H1 (cell line): Measurements from ENCODE around the gene ME1. TPM values are rescaled to one million over a fixed set of nuclear protein-coding genes. Genes with fewer than 3 reads are reported as not detected.

Experiments
- CTCF ChIA-PET: fragments of 300-600 bp; sonication (Branson Sonifier 250); formaldehyde crosslinking; loops from one replicate; lab custom pipeline; 2021; ENCODE audit not compliant: partially characterized antibody; lab: Charles Lee
- POLR2A ChIA-PET: fragments of 300-600 bp; sonication (Branson Sonifier 250); formaldehyde crosslinking; loops from one replicate; lab custom pipeline; 2021; ENCODE audit warnings: inconsistent platforms; ENCODE audit not compliant: partially characterized antibody; lab: Charles Lee
- DNase-seq, 2 experiments: peaks; one replicate each; pipeline versions ENCODE4 v3.0.0 to v3.0.0-alpha.2; 2010 to 2022; ENCODE audit warnings: low spot score in 2 of 2, low read depth in 1 of 2, mixed read lengths in 1 of 2
- FAIRE-seq: peaks from 2 replicates; lab custom pipeline; 2011; peaks lifted over from hg19 to GRCh38; lab: Jason Lieb, UNC
- H2AFZ ChIP-seq: 2 replicates; pipeline ENCODE4 v1.8.1; 2012; ENCODE audit warnings: low read length, inconsistent platforms
- H2AK5ac ChIP-seq: 2 replicates; pipeline ENCODE4 v1.6.1; 2013; ENCODE audit warnings: low read depth, low read length
- H2BK120ac ChIP-seq: replicated peaks from 2 replicates; pipeline ENCODE3; 2013; ENCODE audit warnings: low read depth, low read length, inconsistent platforms
- H2BK12ac ChIP-seq: 2 replicates; pipeline ENCODE4 v1.6.1; 2013; ENCODE audit warnings: low read depth, low read length
- H2BK15ac ChIP-seq: 2 replicates; pipeline ENCODE4 v1.6.1; 2013; ENCODE audit warnings: low read length
- H2BK20ac ChIP-seq: 2 replicates; pipeline ENCODE4 v1.6.1; 2013; ENCODE audit warnings: low read length
- H2BK5ac ChIP-seq: 2 replicates; pipeline ENCODE4 v1.6.1; 2013; ENCODE audit warnings: low read depth, low read length
- H3K14ac ChIP-seq: 2 replicates; pipeline ENCODE4 v1.6.1; 2013; ENCODE audit warnings: inconsistent platforms; ENCODE audit not compliant: insufficient read length
- H3K18ac ChIP-seq: 2 replicates; pipeline ENCODE4 v1.6.1; 2013; ENCODE audit warnings: low read length; ENCODE audit errors: extremely low read depth
- H3K23ac ChIP-seq: 2 replicates; pipeline ENCODE4 v1.6.1; 2013; ENCODE audit warnings: inconsistent platforms; ENCODE audit not compliant: insufficient read length
- H3K23me2 ChIP-seq: 2 replicates; pipeline ENCODE4 v1.6.1; 2013; ENCODE audit warnings: low read depth, low read length
- H3K27ac ChIP-seq: 2 replicates; pipeline ENCODE4 v1.6.1; 2011; ENCODE audit warnings: low read depth, low read length, inconsistent platforms
- H3K27me3 ChIP-seq, 4 experiments: replicated peaks in 1 of 4; 1 replicate in 1 of 4; 2 replicates in 3 of 4; pipeline versions ENCODE4 v1.6.1 to v1.8.1; 2011 to 2013; ENCODE audit warnings: low read length in 3 of 4, mild to moderate bottlenecking in 3 of 4, inconsistent platforms in 2 of 4, mixed read lengths in 2 of 4, moderate library complexity in 1 of 4; ENCODE audit not compliant: control insufficient read depth in 3 of 4, insufficient read depth in 3 of 4; ENCODE audit errors: extremely low read depth in 1 of 4
- H3K36me3 ChIP-seq, 4 experiments: 2 replicates each; pipeline versions ENCODE4 v1.6.1 to v1.8.1; 2011 to 2013; ENCODE audit warnings: mild to moderate bottlenecking in 4 of 4, low read length in 3 of 4, moderate library complexity in 2 of 4, control low read depth in 1 of 4, inconsistent platforms in 1 of 4; ENCODE audit not compliant: insufficient read depth in 4 of 4, control insufficient read depth in 2 of 4
- H3K4ac ChIP-seq: replicated peaks from 2 replicates; pipeline ENCODE3; 2013; ENCODE audit warnings: low read length, low read depth, mixed read lengths, inconsistent platforms; ENCODE audit not compliant: insufficient read length
- H3K4me1 ChIP-seq, 4 experiments: replicated peaks in 1 of 4; 1 replicate in 1 of 4; 2 replicates in 3 of 4; pipeline versions ENCODE4 v1.6.1 to v1.8.1; 2011 to 2013; ENCODE audit warnings: low read length in 3 of 4, inconsistent platforms in 2 of 4, mixed read lengths in 1 of 4; ENCODE audit not compliant: insufficient read depth in 4 of 4, control insufficient read depth in 3 of 4
- H3K4me2 ChIP-seq, 2 experiments: 2 replicates each; pipeline versions ENCODE4 v1.6.1 to v1.8.1; 2011 to 2013; ENCODE audit warnings: low read depth in 2 of 2, low read length in 2 of 2, control low read depth in 1 of 2, inconsistent platforms in 1 of 2, mild to moderate bottlenecking in 1 of 2; ENCODE audit not compliant: insufficient read depth in 1 of 2
- H3K4me3 ChIP-seq, 4 experiments: fragments of 200-600, 300-600 bp in 1 of 4; sonication (generic), shearing (Covaris generic), sonication (Bioruptor Twin) in 1 of 4; 2 replicates each; pipeline versions ENCODE4 v1.5.1 to v1.8.1; 2011 to 2016; ENCODE audit warnings: low read length in 4 of 4, low read depth in 3 of 4, control low read depth in 2 of 4, inconsistent platforms in 2 of 4, mild to moderate bottlenecking in 2 of 4, mixed read lengths in 1 of 4, moderate library complexity in 1 of 4; ENCODE audit not compliant: insufficient read depth in 2 of 4; ENCODE audit errors: extremely low read depth in 1 of 4
- H3K56ac ChIP-seq: replicated peaks from 2 replicates; pipeline ENCODE3; 2013; ENCODE audit warnings: low read depth, mild to moderate bottlenecking, mixed read lengths, low read length, inconsistent platforms; ENCODE audit not compliant: insufficient read length
- H3K79me1 ChIP-seq: 2 replicates; pipeline ENCODE4 v1.6.1; 2013; ENCODE audit warnings: low read depth, low read length, control low read depth
- H3K79me2 ChIP-seq, 2 experiments: 2 replicates each; pipeline versions ENCODE4 v1.6.1 to v1.8.1; 2012 to 2013; ENCODE audit warnings: low read length in 2 of 2, mild to moderate bottlenecking in 2 of 2, inconsistent platforms in 1 of 2; ENCODE audit not compliant: insufficient read depth in 2 of 2, control insufficient read depth in 1 of 2
- H3K9ac ChIP-seq, 4 experiments: replicated peaks in 1 of 4; 1 replicate in 1 of 4; 2 replicates in 3 of 4; pipeline versions ENCODE4 v1.6.1 to v1.8.1; 2011 to 2013; ENCODE audit warnings: low read depth in 3 of 4, low read length in 3 of 4, control low read depth in 2 of 4, mild to moderate bottlenecking in 2 of 4, moderate library complexity in 2 of 4, inconsistent platforms in 1 of 4; ENCODE audit errors: extremely low read depth in 1 of 4
- H3K9me3 ChIP-seq, 2 experiments: 2 replicates each; pipeline versions ENCODE4 v1.6.1 to v1.8.1; 2012 to 2013; ENCODE audit warnings: mild to moderate bottlenecking in 2 of 2, moderate library complexity in 2 of 2, control low read depth in 1 of 2, inconsistent platforms in 1 of 2, low read depth in 1 of 2, low read length in 1 of 2, mixed read lengths in 1 of 2; ENCODE audit not compliant: insufficient read depth in 2 of 2
- H4K20me1 ChIP-seq, 2 experiments: replicated peaks in 1 of 2; 2 replicates each; pipeline versions ENCODE3 to v1.8.1; 2011 to 2013; ENCODE audit warnings: inconsistent platforms in 2 of 2, low read length in 2 of 2, mild to moderate bottlenecking in 1 of 2; ENCODE audit not compliant: insufficient read depth in 2 of 2, control insufficient read depth in 1 of 2
- H4K5ac ChIP-seq: 2 replicates; pipeline ENCODE4 v1.6.1; 2013; ENCODE audit warnings: low read length, low read depth, mixed read lengths, inconsistent platforms; ENCODE audit not compliant: insufficient read length
- H4K8ac ChIP-seq: 2 replicates; pipeline ENCODE4 v1.8.0; 2013; ENCODE audit warnings: mild to moderate bottlenecking, moderate library complexity, low read length, inconsistent platforms; ENCODE audit not compliant: insufficient read depth; ENCODE audit errors: extremely low read depth
- H4K91ac ChIP-seq: replicated peaks from 2 replicates; pipeline ENCODE3; 2013; ENCODE audit warnings: low read length, mixed read lengths, inconsistent platforms; ENCODE audit not compliant: insufficient read length
- CBX8 ChIP-seq: fragments of 300-800, 300-1000 bp; sonication (generic); IDR thresholded peaks from 2 replicates; pipeline ENCODE4 v1.7.1; 2016; ENCODE audit warnings: low read depth, low read length, borderline replicate concordance
- GTF2F1 ChIP-seq: IDR thresholded peaks from 2 replicates; pipeline ENCODE4 v1.6.1; 2012; ENCODE audit warnings: low read depth, low read length, improper control_type of control experiment, borderline replicate concordance
- NANOG ChIP-seq: IDR thresholded peaks from 2 replicates; pipeline ENCODE4 v1.6.1; 2011; ENCODE audit warnings: low read length, low read depth, mild to moderate bottlenecking, inconsistent platforms; ENCODE audit not compliant: insufficient read depth, poor library complexity, severe bottlenecking
- RFX5 ChIP-seq: IDR thresholded peaks from 2 replicates; pipeline ENCODE4 v1.6.1; 2011; ENCODE audit warnings: low read depth, low read length, improper control_type of control experiment, borderline replicate concordance
- SRF ChIP-seq: IDR thresholded peaks from 2 replicates; pipeline ENCODE4 v1.6.1; 2011; ENCODE audit warnings: mild to moderate bottlenecking, low read depth, low read length, moderate library complexity
- YY1 ChIP-seq: IDR thresholded peaks from 2 replicates; pipeline ENCODE4 v1.6.1; 2011; ENCODE audit warnings: low read depth, mild to moderate bottlenecking, low read length
- WGBS, 2 experiments: shearing (Covaris generic) in 1 of 2; methylation state at CpG; one replicate each; pipeline versions ENCODE4 v1.1.6 to v1.1.7; 2013 to 2015; ENCODE audit warnings: low lambda C conversion rate in 2 of 2, mixed read lengths in 2 of 2, inconsistent platforms in 1 of 2, low coverage in 1 of 2, missing lambda C conversion rate in 1 of 2; ENCODE audit not compliant: insufficient replicate concordance in 2 of 2, insufficient coverage in 1 of 2, insufficient read length in 1 of 2; ENCODE audit errors: extremely low coverage in 1 of 2, missing lambda C conversion rate in 1 of 2; 5-methylcytosine and 5-hydroxymethylcytosine counted together
- polyA plus RNA-seq, 7 experiments: library from polyadenylated mRNA; depleted of rRNA in 3 of 7; stranded (reverse) in 5 of 7; unstranded in 2 of 7; fragments of >200 nt in 5 of 7; fragments of 200-250 nt in 2 of 7; gene quantifications; 1 replicate in 5 of 7; 2 replicates in 1 of 7; 4 replicates in 1 of 7; pipeline versions ENCODE4 v1.2.1 to v1.2.3, GENCODE V29; 2011 to 2013; ENCODE audit warnings: missing spikeins in 2 of 7, mixed read lengths in 2 of 7
- total RNA-seq: library from RNA; stranded (reverse); fragmentation: NEBNext Ultra II Directional; extraction: Animal tissue kit (Norgen Biotek cat#: 25700); gene quantifications from 2 replicates; pipeline ENCODE4 v1.2.1, GENCODE V29; 2021

The ME1 gene
- total and polyA plus RNA-seq, 2 of the 8 experiments (the other 6 are each of a cell fraction or from before 2014, with no cell fraction given): 1.3 to 3.9 TPM

GRCh38 chr6:83461438-83461837 lies 30.6 kb upstream of the ME1 start:
- FAIRE-seq: no peak
- H3K9me3 ChIP-seq: 0 out of 4 replicates have a peak, but pooled peaks cover 0 to 3% of the 10 kb centered on the region in 2 experiments
- POLR2A ChIA-PET: interaction anchor here (0.8 kb wide), 1 partner anchor 11 kb away, joined by 3 read pairs; no protein-coding TSS in a partner anchor
- no peak for TF ChIP-seq SRF
- TF ChIP-seq YY1: no peak
- TF ChIP-seq RFX5: no peak
- no peak for TF ChIP-seq NANOG
- TF ChIP-seq GTF2F1: no peak
- TF ChIP-seq CBX8: no peak

More at GRCh38 chr6:83461438-83461837, 30.6 kb upstream of the ME1 start:
- Histone ChIP-seq H3K23ac (no peak overlapping the region), H3K27ac (no peak overlapping the region), H3K4ac (no peak overlapping the region), H4K91ac (no peak overlapping the region), H3K36me3 (no peaks in the 10 kb centered on the region), H3K79me1 (no peaks in the 10 kb centered on the region; the same call in 1 of the 2 replicates), H2BK15ac (no peak overlapping the region), H3K56ac (no peak overlapping the region), H2AK5ac (no peak overlapping the region), H3K27me3 (peaks cover 0 to 8% (median 3%) of the 10 kb centered on the region in 4 experiments; a peak in 5 of 7 replicates), H4K5ac (no peak overlapping the region), H3K23me2 (no peaks in the 10 kb centered on the region), H2BK12ac (no peak overlapping the region), H3K4me2 (no peak overlapping the region), H3K9ac (no peak overlapping the region), H2AFZ (no peak overlapping the region), H3K4me1 (no peaks in the 10 kb centered on the region; a peak in 1 of 7 replicates), H2BK5ac (no peak overlapping the region), H3K79me2 (no peaks in the 10 kb centered on the region), H3K18ac (no peak overlapping the region), H3K14ac (no peak overlapping the region), H3K4me3 (no peak overlapping the region), H4K8ac (no peak overlapping the region), H4K20me1 (no peaks in the 10 kb centered on the region), H2BK20ac (no peak overlapping the region), H2BK120ac (no peak overlapping the region)
- CTCF ChIA-PET: interaction anchor here (0.9 kb wide), 1 partner anchor 246 kb away, joined by 3 read pairs; no protein-coding TSS in a partner anchor
- DNase-seq: no peak
- WGBS, 2 experiments: 94% methylated on average over 1 of the region's 1 CpG; no CpG with 5 or more reads in 1 of the 2 experiments
